GM12875 (cell line): Measurements from ENCODE around the gene RAPH1.

ENCODE experiments used
- H3K4me3 ChIP-seq: one replicate; pipeline ENCODE4 v1.5.1; 2011; ENCODE audit warnings: low read depth, low read length, control low read depth
- TF ChIP-seq, protein P1 (sequence below): IDR thresholded peaks from 2 replicates; pipeline ENCODE4 v1.5.1; 2011; ENCODE audit warnings: low read depth, mild to moderate bottlenecking, control low read depth, inconsistent platforms, low read length, moderate library complexity, borderline replicate concordance; ENCODE audit not compliant: insufficient read depth

Gene RAPH1

GRCh38 chr2:203446071-203446481 is 89.0 kb downstream of the RAPH1 start:
- TF ChIP-seq, protein P1, sequence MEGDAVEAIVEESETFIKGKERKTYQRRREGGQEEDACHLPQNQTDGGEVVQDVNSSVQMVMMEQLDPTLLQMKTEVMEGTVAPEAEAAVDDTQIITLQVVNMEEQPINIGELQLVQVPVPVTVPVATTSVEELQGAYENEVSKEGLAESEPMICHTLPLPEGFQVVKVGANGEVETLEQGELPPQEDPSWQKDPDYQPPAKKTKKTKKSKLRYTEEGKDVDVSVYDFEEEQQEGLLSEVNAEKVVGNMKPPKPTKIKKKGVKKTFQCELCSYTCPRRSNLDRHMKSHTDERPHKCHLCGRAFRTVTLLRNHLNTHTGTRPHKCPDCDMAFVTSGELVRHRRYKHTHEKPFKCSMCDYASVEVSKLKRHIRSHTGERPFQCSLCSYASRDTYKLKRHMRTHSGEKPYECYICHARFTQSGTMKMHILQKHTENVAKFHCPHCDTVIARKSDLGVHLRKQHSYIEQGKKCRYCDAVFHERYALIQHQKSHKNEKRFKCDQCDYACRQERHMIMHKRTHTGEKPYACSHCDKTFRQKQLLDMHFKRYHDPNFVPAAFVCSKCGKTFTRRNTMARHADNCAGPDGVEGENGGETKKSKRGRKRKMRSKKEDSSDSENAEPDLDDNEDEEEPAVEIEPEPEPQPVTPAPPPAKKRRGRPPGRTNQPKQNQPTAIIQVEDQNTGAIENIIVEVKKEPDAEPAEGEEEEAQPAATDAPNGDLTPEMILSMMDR: no peak
- H3K4me3 ChIP-seq: no peak overlapping the region

GRCh38 chr2:203444738-203445137 is 90.4 kb downstream of the RAPH1 start:
- H3K4me3 ChIP-seq: no peak overlapping the region
- TF ChIP-seq, protein P1: no peak

GRCh38 chr2:203442463-203442862 is 92.6 kb downstream of the RAPH1 start:
- no peak overlapping the region for H3K4me3 ChIP-seq
- TF ChIP-seq, protein P1: no peak

GRCh38 chr2:203441463-203441862 is 93.6 kb downstream of the RAPH1 start:
- no peak overlapping the region for H3K4me3 ChIP-seq
- TF ChIP-seq, protein P1: no peak

DNA sequence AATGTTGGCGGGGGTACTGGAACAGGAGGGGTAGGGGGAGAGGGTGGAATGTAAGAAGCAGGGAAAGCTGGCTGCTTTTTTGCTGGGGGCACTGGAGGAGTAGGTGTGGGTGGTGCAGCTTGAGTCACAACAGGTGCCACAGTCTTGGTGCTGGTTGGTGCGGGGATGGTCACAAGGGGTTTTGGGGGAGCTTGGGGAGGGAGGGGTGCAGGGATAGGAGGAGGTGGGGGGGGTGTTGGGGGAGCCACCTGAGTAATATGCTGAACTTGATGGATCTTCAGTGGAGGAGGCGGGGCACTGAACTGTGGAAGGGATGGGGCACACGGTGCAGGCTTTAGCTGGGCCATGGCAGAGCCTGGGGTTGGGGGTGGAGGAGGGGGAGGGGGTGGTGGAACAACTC is 94.4 kb downstream of the RAPH1 start:
- no peak overlapping the region for H3K4me3 ChIP-seq
- TF ChIP-seq, protein P1: no peak

- TF ChIP-seq, protein P1: no peak
- H3K4me3 ChIP-seq: no peak overlapping the region
Observed at GRCh38 chr2:203438528-203438927, 96.6 kb downstream of the RAPH1 start.

DNA sequence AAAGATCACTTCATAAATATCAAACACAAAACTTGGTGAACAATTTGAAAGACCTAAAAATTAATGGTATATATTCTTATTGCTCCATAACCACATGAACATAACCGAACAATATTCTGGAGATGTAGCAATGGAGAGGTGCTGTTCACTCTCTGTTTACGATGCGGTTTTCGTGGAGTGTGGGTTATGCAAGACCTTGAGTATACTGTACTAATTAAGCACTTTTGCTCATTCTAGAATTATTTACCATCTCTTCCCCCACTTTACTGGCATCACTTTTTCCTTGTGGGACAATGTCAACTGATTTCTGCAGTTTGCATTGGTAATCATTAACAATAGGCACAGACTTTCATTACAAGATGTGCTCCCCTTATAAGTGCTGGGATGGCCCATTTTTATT is 97.6 kb downstream of the RAPH1 start:
- TF ChIP-seq, protein P1: no peak

More for the DNA sequence above, 97.6 kb downstream of the RAPH1 start:
- no peak overlapping the region for H3K4me3 ChIP-seq
